Karpas-422 (cell line): ENCODE results near the gene ZNF346. TPM values are rescaled to one million over a fixed set of nuclear protein-coding genes. Genes with fewer than 3 reads are reported as not detected.
A peak's percentile ranks its signal among the peaks of the same experiment; 100 is the strongest.

ENCODE experiments used
- DNase-seq: peaks from one replicate; pipeline ENCODE4 v3.0.0-alpha.2; 2015
- H2AFZ ChIP-seq: fragments of 200-600 bp; sonication (generic); 2 replicates; pipeline ENCODE4 v1.6.1; 2014; ENCODE audit warnings: antibody characterized with exemption, low read length, mixed read lengths
- H3K27ac ChIP-seq: fragments of 200-600 bp; sonication (generic); 2 replicates; pipeline ENCODE4 v1.5.1; 2014; ENCODE audit warnings: mild to moderate bottlenecking, low read length, moderate library complexity
- H3K27me3 ChIP-seq: fragments of 200-600 bp; sonication (generic); 2 replicates; pipeline ENCODE4 v1.6.1; 2014; ENCODE audit warnings: low read length, mixed read lengths
- H3K36me3 ChIP-seq: fragments of 200-600 bp; sonication (generic); 2 replicates; pipeline ENCODE4 v1.6.1; 2014; ENCODE audit warnings: low read length, mixed read lengths; ENCODE audit not compliant: insufficient read depth
- H3K4me1 ChIP-seq: fragments of 200-600 bp; sonication (generic); 2 replicates; pipeline ENCODE4 v1.6.1; 2014; ENCODE audit warnings: mild to moderate bottlenecking, low read length, mixed read lengths
- H3K4me2 ChIP-seq: fragments of 200-600 bp; sonication (generic); 2 replicates; pipeline ENCODE4 v1.6.1; 2014; ENCODE audit warnings: low read length, low read depth, mild to moderate bottlenecking; ENCODE audit not compliant: poor library complexity, severe bottlenecking
- H3K4me3 ChIP-seq: fragments of 200-600 bp; sonication (generic); 2 replicates; pipeline ENCODE4 v1.5.1; 2014; ENCODE audit warnings: mild to moderate bottlenecking, antibody characterized with exemption, low read length, mixed read lengths
- H3K79me2 ChIP-seq: fragments of 200-600 bp; sonication (generic); 2 replicates; pipeline ENCODE4 v1.6.1; 2014; ENCODE audit warnings: mild to moderate bottlenecking, low read length, mixed read lengths
- H3K9ac ChIP-seq: fragments of 200-600 bp; sonication (generic); 2 replicates; pipeline ENCODE4 v1.6.0; 2014; ENCODE audit warnings: low read length
- H3K9me2 ChIP-seq: fragments of 200-600 bp; sonication (generic), shearing (Covaris generic); replicated peaks from 2 replicates; pipeline ENCODE4 v1.6.0; 2014; ENCODE audit warnings: mild to moderate bottlenecking, low read length, moderate library complexity; ENCODE audit not compliant: insufficient read depth
- H3K9me3 ChIP-seq: fragments of 300-700, 200-600 bp; sonication (generic); 2 replicates; pipeline ENCODE4 v1.6.1; 2014; ENCODE audit warnings: low read length, mixed read lengths
- H4K20me1 ChIP-seq: fragments of 200-600 bp; sonication (generic); 2 replicates; pipeline ENCODE4 v1.6.1; 2014; ENCODE audit warnings: mild to moderate bottlenecking, antibody characterized with exemption, low read length, low read depth; ENCODE audit not compliant: insufficient read depth
- total RNA-seq: library from RNA; depleted of rRNA; stranded (reverse); fragments of >200 nt; shearing (Covaris generic); gene quantifications from 2 replicates; pipeline ENCODE4 v1.2.3, GENCODE V29; 2014; ENCODE audit warnings: low replicate concordance

The ZNF346 gene
- total RNA-seq, 1 experiment from 2014 or later, result 35.5 TPM

- no peaks in the 10 kb centered on the region for H3K79me2 ChIP-seq
- no peaks in the 10 kb centered on the region for H4K20me1 ChIP-seq
- no peaks in the 10 kb centered on the region for H3K9me3 ChIP-seq
- H3K9ac ChIP-seq, result no peak overlapping the region
- 0 out of 2 replicates have a peak, but pooled peaks cover 3% of the 10 kb centered on the region for H3K4me1 ChIP-seq
- H3K27ac ChIP-seq, result no peak overlapping the region
- DNase-seq, result no peak
- H2AFZ ChIP-seq, result no peak overlapping the region
- no peaks in the 10 kb centered on the region for H3K27me3 ChIP-seq
- H3K36me3 ChIP-seq, result no peaks in the 10 kb centered on the region
- no peak overlapping the region for H3K4me3 ChIP-seq
- H3K4me2 ChIP-seq, result no peak overlapping the region
- no peaks in the 10 kb centered on the region for H3K9me2 ChIP-seq
Measured at GRCh38 chr5:177103523-177104253, 81.2 kb downstream of the ZNF346 start.

- Histone ChIP-seq H3K27ac (no peak overlapping the region), H3K9ac (no peak overlapping the region), H3K79me2 (no peaks in the 10 kb centered on the region), H4K20me1 (no peaks in the 10 kb centered on the region), H3K36me3 (no peaks in the 10 kb centered on the region), H2AFZ (no peak overlapping the region), H3K4me1 (no peaks in the 10 kb centered on the region), H3K9me2 (no peaks in the 10 kb centered on the region), H3K4me3 (no peak overlapping the region), H3K27me3 (no peaks in the 10 kb centered on the region), H3K9me3 (no peaks in the 10 kb centered on the region), H3K4me2 (no peak overlapping the region)
- no peak for DNase-seq
Measured at GRCh38 chr5:177105691-177106476, 83.4 kb downstream of the ZNF346 start.

GRCh38 chr5:177107159-177107558, 84.7 kb downstream of the ZNF346 start:
- no peak overlapping the region for H3K27ac ChIP-seq

GRCh38 chr5:177109810-177110209, 87.3 kb downstream of the ZNF346 start:
- H2AFZ ChIP-seq, result no peak overlapping the region
- H3K36me3 ChIP-seq, result no peaks in the 10 kb centered on the region
- H3K4me2 ChIP-seq, result no peak overlapping the region
- H3K27me3 ChIP-seq, result no peaks in the 10 kb centered on the region
- H3K9me2 ChIP-seq, result no peaks in the 10 kb centered on the region
- H3K4me1 ChIP-seq, result peaks cover 2% of the 10 kb centered on the region
- DNase-seq, result no peak
- no peak overlapping the region for H3K4me3 ChIP-seq
- no peaks in the 10 kb centered on the region for H4K20me1 ChIP-seq
- no peaks in the 10 kb centered on the region for H3K79me2 ChIP-seq
- no peaks in the 10 kb centered on the region for H3K9me3 ChIP-seq
- H3K9ac ChIP-seq, result no peak overlapping the region
- no peak overlapping the region for H3K27ac ChIP-seq

More at GRCh38 chr5:177107159-177107558, 84.7 kb downstream of the ZNF346 start:
- H3K9me2 ChIP-seq, result no peaks in the 10 kb centered on the region
- H3K4me2 ChIP-seq, result no peak overlapping the region
- H3K4me3 ChIP-seq, result no peak overlapping the region
- H3K27me3 ChIP-seq, result no peaks in the 10 kb centered on the region
- H4K20me1 ChIP-seq, result no peaks in the 10 kb centered on the region
- H2AFZ ChIP-seq, result no peak overlapping the region
- no peaks in the 10 kb centered on the region for H3K9me3 ChIP-seq
- DNase-seq, result no peak
- H3K36me3 ChIP-seq, result no peaks in the 10 kb centered on the region
- H3K4me1 ChIP-seq, result peaks cover 2% of the 10 kb centered on the region
- H3K9ac ChIP-seq, result no peak overlapping the region
- H3K79me2 ChIP-seq, result no peaks in the 10 kb centered on the region

GRCh38 chr5:177111720-177112394, 89.4 kb downstream of the ZNF346 start:
- H3K4me2 ChIP-seq, result no peak overlapping the region
- H3K9ac ChIP-seq, result 0 out of 2 replicates have a peak overlapping the region, but pooled peaks have one; percentile 13
- DNase-seq, result peak; percentile 87
- H3K79me2 ChIP-seq, result no peaks in the 10 kb centered on the region
- no peak overlapping the region for H3K4me3 ChIP-seq
- no peaks in the 10 kb centered on the region for H3K36me3 ChIP-seq
- H3K4me1 ChIP-seq, result peaks cover 2% of the 10 kb centered on the region
- no peak overlapping the region for H3K27ac ChIP-seq
- H3K9me2 ChIP-seq, result no peaks in the 10 kb centered on the region
- H4K20me1 ChIP-seq, result no peaks in the 10 kb centered on the region
- H2AFZ ChIP-seq, result no peak overlapping the region; the same call in 1 of the 2 replicates
- no peaks in the 10 kb centered on the region for H3K27me3 ChIP-seq
- no peaks in the 10 kb centered on the region for H3K9me3 ChIP-seq

- Histone ChIP-seq H2AFZ (no peak overlapping the region), H3K27me3 (no peaks in the 10 kb centered on the region), H3K9me2 (no peaks in the 10 kb centered on the region), H3K9ac (no peak overlapping the region), H3K9me3 (no peaks in the 10 kb centered on the region), H3K4me3 (no peak overlapping the region), H4K20me1 (no peaks in the 10 kb centered on the region), H3K79me2 (no peaks in the 10 kb centered on the region), H3K4me2 (no peak overlapping the region), H3K4me1 (peaks cover 2% of the 10 kb centered on the region), H3K36me3 (no peaks in the 10 kb centered on the region), H3K27ac (no peak overlapping the region)
- DNase-seq, result no peak
Measured at GRCh38 chr5:177112589-177113220, 90.2 kb downstream of the ZNF346 start.

- H4K20me1 ChIP-seq, result no peaks in the 10 kb centered on the region
- no peak overlapping the region for H3K9ac ChIP-seq
- DNase-seq, result peak; percentile 89
- no peaks in the 10 kb centered on the region for H3K9me3 ChIP-seq
- peaks cover 2% of the 10 kb centered on the region for H3K4me1 ChIP-seq
- no peaks in the 10 kb centered on the region for H3K9me2 ChIP-seq
- H3K4me2 ChIP-seq, result no peak overlapping the region
- no peak overlapping the region for H2AFZ ChIP-seq
- no peak overlapping the region for H3K4me3 ChIP-seq
- H3K36me3 ChIP-seq, result no peaks in the 10 kb centered on the region
- no peaks in the 10 kb centered on the region for H3K27me3 ChIP-seq
- H3K79me2 ChIP-seq, result no peaks in the 10 kb centered on the region
- no peak overlapping the region for H3K27ac ChIP-seq
Measured at GRCh38 chr5:177113566-177114424, 91.3 kb downstream of the ZNF346 start.
